Gastrocnemius medialis (tissue), 4 donors: ENCODE results near the gene SASH1.

ENCODE experiments used
- POLR2A ChIP-seq, 2 donors: fragments of 450-650 bp; IDR thresholded peaks; one replicate each; pipeline ENCODE4 v1.6.1; 2017; ENCODE audit warnings: antibody characterized with exemption in 2 of 2, mild to moderate bottlenecking in 2 of 2, moderate library complexity in 2 of 2
- TF ChIP-seq, protein P1 (sequence below), 5 experiments: fragments of 450-650 bp in 3 of 5; fragments of 200-600 bp in 2 of 5; sonication (generic) in 2 of 5; IDR thresholded peaks in 4 of 5; conservative IDR thresholded peaks in 1 of 5; 1 replicate in 4 of 5; 2 replicates in 1 of 5; pipeline ENCODE4 v1.5.1; 2016 to 2019; ENCODE audit warnings: antibody characterized with exemption in 5 of 5, mild to moderate bottlenecking in 3 of 5, moderate library complexity in 3 of 5

DNA sequence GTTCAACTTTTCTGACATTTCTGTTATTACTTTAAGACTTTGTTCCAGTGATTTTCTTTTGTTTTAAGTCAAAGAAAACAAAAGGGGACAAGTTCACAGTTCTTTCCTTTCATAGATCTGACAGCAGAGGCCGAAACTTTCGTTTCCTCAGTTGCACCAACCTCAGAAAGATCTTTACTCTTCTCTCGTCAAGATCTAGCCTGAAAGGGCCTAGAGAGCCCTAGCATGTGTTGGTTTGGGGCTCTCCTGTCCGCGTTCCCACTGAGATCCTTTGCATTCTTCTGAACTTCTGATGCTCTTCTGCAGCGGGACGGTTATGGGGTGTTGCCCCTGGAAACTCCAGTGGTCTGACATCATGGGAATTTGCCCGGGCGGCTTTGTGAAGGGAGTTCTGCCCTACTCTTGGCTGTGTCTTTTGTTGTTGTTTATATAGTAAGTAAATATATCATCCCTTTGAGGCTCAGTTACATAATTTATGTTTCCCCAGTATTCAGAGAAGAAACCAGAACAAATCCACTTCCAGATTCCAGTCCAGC lies 129.1 kb downstream of the SASH1 start:
- TF ChIP-seq, protein P1, sequence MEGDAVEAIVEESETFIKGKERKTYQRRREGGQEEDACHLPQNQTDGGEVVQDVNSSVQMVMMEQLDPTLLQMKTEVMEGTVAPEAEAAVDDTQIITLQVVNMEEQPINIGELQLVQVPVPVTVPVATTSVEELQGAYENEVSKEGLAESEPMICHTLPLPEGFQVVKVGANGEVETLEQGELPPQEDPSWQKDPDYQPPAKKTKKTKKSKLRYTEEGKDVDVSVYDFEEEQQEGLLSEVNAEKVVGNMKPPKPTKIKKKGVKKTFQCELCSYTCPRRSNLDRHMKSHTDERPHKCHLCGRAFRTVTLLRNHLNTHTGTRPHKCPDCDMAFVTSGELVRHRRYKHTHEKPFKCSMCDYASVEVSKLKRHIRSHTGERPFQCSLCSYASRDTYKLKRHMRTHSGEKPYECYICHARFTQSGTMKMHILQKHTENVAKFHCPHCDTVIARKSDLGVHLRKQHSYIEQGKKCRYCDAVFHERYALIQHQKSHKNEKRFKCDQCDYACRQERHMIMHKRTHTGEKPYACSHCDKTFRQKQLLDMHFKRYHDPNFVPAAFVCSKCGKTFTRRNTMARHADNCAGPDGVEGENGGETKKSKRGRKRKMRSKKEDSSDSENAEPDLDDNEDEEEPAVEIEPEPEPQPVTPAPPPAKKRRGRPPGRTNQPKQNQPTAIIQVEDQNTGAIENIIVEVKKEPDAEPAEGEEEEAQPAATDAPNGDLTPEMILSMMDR (IDR thresholded peaks at IDR 0.05 in 4 of 5, conservative IDR thresholded peaks at IDR 0.05 in 1 of 5) = no peak
- no peak for TF ChIP-seq POLR2A (IDR thresholded peaks at IDR 0.05)
